ENCODE data around the gene LMOD1.
"Not testable (repeated sequence)": the region's sequence is repeated elsewhere in the genome, so short reads cannot be mapped to it uniquely, and the experiment has no call there.

Gene LMOD1

GRCh38 chr1:201859424-201859823 lies 86.9 kb downstream of the LMOD1 start:
- no peak for DNase-seq (ENCODE audit: low read depth in 2 of 2)

DNA sequence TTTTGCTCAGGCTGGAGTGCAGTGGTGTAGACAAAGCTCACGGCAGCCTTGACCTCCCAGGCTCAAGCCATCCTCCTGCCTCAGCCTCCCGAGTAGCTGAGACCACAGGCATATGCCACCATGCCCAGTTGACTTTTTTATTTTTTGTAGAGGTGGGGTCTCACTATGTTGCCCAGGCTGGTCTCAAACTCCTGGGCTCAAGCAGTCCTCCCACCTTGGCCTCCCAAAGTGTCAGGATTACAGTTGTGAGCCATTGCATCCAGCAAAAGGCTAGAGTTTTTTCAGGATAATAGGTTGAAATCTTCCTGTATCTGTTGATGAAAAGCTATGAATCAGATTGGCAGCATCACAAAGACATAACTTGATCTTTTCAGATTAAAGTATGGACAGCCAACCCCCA lies 89.6 kb downstream of the LMOD1 start:
- DNase-seq (ENCODE audit: low read depth in 2 of 2) = not testable (repeated sequence)

DNA sequence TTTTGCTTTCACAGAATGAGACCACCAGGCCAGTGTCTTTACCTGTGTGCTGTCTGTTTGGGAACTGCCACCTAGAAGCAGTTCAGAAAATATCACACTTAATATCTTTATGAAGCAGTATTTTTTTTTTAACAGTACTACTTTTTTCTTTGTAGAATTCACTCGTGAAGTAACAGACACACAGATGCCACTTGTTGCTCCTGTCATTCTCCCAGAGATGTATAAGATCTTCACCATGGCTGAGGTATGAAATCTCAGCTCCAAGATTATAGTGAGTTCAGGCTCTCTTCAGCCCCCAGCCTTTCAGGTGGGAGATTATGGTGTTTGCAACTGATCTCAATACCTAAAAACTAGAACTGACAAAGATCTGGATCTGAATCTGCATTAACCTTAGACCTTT lies 94.4 kb downstream of the LMOD1 start:
- no peak for DNase-seq (ENCODE audit: low read depth in 2 of 2)

DNA sequence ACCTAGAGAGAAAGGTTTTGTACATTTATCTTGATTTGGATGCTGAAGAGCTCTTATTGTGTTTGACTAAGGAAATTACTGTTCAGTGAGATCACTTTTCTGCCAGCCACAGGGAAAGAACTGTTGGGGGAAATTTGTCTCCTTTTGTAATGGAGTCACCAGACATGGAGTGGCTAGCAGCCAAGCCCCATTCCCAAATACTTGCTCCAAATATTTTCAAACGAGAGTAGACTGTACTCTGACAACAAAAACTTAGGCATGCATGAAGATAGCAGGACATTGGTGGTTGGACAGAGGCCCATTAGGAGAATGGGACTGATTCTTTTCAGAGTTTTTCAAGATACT lies 96.3 kb downstream of the LMOD1 start:
- no peak for DNase-seq (ENCODE audit: low read depth in 2 of 2)

DNA sequence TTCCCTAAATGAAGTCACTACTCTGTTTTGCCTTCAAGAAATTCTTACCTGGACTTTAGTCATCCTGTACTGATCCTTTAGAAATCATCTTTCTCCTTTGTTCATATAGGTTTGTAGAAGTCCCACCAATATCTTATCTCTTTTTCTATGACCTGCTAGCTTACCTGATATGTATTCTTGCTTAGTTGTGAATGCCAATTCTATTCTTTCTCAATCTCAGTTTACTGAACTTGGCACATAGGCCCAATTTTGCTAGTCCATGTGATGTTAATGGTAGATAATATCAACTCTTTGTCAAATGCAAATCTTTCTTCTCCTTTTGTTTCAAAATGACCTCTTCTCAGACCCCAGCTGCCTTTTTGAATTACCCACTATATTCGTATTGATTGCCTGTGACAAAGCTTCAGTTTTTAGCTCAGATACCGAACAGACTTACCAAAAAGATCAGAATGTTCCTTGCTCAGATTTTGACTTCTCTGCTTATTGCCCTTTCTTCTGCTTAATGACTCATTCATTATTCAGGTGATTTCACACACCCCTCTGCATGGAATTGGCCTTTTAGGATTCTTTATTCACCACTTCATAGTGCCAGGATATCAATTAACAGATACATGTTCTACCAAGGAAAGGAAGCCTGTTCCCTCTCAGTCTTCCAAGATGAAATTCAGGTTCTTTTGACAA lies 96.8 kb downstream of the LMOD1 start:
- DNase-seq (ENCODE audit: low read depth in 2 of 2) = no peak

- no peak for DNase-seq (ENCODE audit: low read depth in 2 of 2)
Measured at GRCh38 chr1:201848230-201848629, 98.1 kb downstream of the LMOD1 start.

- no peak for DNase-seq (ENCODE audit: low read depth in 2 of 2)
Measured at GRCh38 chr1:201847150-201847549, 99.2 kb downstream of the LMOD1 start.
